Keratinocyte (primary cell): ENCODE data around the gene PSMD2.

Experiments used
- CTCF ChIP-seq, 3 experiments: IDR thresholded peaks in 1 of 3; conservative IDR thresholded peaks in 1 of 3; optimal IDR thresholded peaks in 1 of 3; 2 replicates in 2 of 3; 3 replicates in 1 of 3; pipeline versions ENCODE3 to v1.5.1; 2011; ENCODE audit warnings: low read length in 3 of 3, mild to moderate bottlenecking in 3 of 3, moderate library complexity in 2 of 3, control low read depth in 1 of 3, inconsistent platforms in 1 of 3; ENCODE audit not compliant: insufficient read depth in 2 of 3; ENCODE audit errors: extremely low read depth in 1 of 3
- EZH2 ChIP-seq: IDR thresholded peaks from one replicate; pipeline ENCODE4 v1.6.1; 2012; ENCODE audit warnings: inconsistent platforms, mild to moderate bottlenecking, low read length, moderate library complexity

DNA sequence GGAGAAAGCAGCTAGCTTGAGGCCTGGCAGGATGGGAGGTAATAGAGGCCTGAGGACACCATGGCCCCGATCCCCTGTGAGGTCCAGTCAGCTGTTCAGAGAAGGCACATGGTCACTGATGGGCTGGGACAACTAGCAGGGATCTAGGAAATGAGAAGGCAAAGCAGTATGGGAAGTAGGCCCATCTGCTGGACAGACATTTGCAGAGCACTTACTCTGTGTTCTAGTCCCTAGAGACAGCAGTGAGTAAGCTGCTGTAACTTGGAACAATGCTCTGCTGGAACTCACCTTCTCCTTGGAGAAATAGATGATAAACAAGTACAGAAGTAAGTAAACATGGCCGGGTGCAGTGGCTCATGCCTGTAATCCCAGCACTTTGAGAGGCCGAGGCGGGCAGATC lies 16.1 kb upstream of the PSMD2 start:
- TF ChIP-seq CTCF (optimal IDR thresholded peaks at IDR 0.05 in 1 of 3, IDR thresholded peaks at IDR 0.05 in 1 of 3, conservative IDR thresholded peaks at IDR 0.05 in 1 of 3; ENCODE audit: extremely low read depth in 1 of 3, insufficient read depth in 2 of 3, low read length in 3 of 3) (no peak), EZH2 (no peak)
